Measurements from ENCODE around the gene UCK2.

UCK2 gene

GRCh38 chr1:165888552-165888920 is 61.1 kb downstream of the UCK2 start:
- no peak overlapping the region for H3K27ac ChIP-seq (ENCODE audit: low read length)
- H3K4me1 ChIP-seq (ENCODE audit: low read length): peaks cover 18% of the 10 kb centered on the region
- no peaks in the 10 kb centered on the region for H3K9me3 ChIP-seq (ENCODE audit: insufficient read depth, low read length)
- no peak overlapping the region for H3K9ac ChIP-seq (ENCODE audit: low read length)
- peaks cover 70% of the 10 kb centered on the region for H3K79me2 ChIP-seq (ENCODE audit: low read length)
- H3K4me3 ChIP-seq (ENCODE audit: low read length): no peak overlapping the region
- H2AFZ ChIP-seq (ENCODE audit: low read depth, low read length): no peak overlapping the region
- no peaks in the 10 kb centered on the region for H3K27me3 ChIP-seq (ENCODE audit: low read depth, low read length)
- TF ChIP-seq EZH2phosphoT487 (IDR thresholded peaks at IDR 0.05; ENCODE audit: low read depth) (no peak), CTCF (IDR thresholded peaks at IDR 0.05; ENCODE audit: low read depth, low read length) (no peak)
- H3K4me2 ChIP-seq (ENCODE audit: low read length): no peak overlapping the region
- H4K20me1 ChIP-seq (ENCODE audit: insufficient read depth, low read length): peaks cover 58% of the 10 kb centered on the region
- peaks cover 29% of the 10 kb centered on the region for H3K36me3 ChIP-seq (replicated peaks; ENCODE audit: low read depth, low read length)

- no peak overlapping the region for H3K4me2 ChIP-seq (ENCODE audit: low read length)
- H3K4me1 ChIP-seq (ENCODE audit: low read length): peaks cover under 1% of the 10 kb centered on the region
- H3K79me2 ChIP-seq (ENCODE audit: low read length): peaks cover 49% of the 10 kb centered on the region
- H3K9ac ChIP-seq (ENCODE audit: low read length): no peak overlapping the region
- H3K27ac ChIP-seq (ENCODE audit: low read length): no peak overlapping the region
- H4K20me1 ChIP-seq (ENCODE audit: insufficient read depth, low read length): peaks cover 38% of the 10 kb centered on the region
- H3K36me3 ChIP-seq (replicated peaks; ENCODE audit: low read depth, low read length): peaks cover 48% of the 10 kb centered on the region
- no peaks in the 10 kb centered on the region for H3K9me3 ChIP-seq (ENCODE audit: insufficient read depth, low read length)
- H3K4me3 ChIP-seq (ENCODE audit: low read length): no peak overlapping the region
- no peak overlapping the region for H2AFZ ChIP-seq (ENCODE audit: low read depth, low read length)
- no peaks in the 10 kb centered on the region for H3K27me3 ChIP-seq (ENCODE audit: low read depth, low read length)
- TF ChIP-seq CTCF (IDR thresholded peaks at IDR 0.05; ENCODE audit: low read depth, low read length) (no peak), EZH2phosphoT487 (IDR thresholded peaks at IDR 0.05; ENCODE audit: low read depth) (no peak)
Measured at GRCh38 chr1:165890684-165891083, 63.3 kb downstream of the UCK2 start.

- Histone ChIP-seq H2AFZ (ENCODE audit: low read depth, low read length) (no peak overlapping the region), H3K4me1 (ENCODE audit: low read length) (no peaks in the 10 kb centered on the region), H3K9me3 (ENCODE audit: insufficient read depth, low read length) (no peaks in the 10 kb centered on the region), H3K36me3 (replicated peaks; ENCODE audit: low read depth, low read length) (peaks cover 53% of the 10 kb centered on the region), H3K27ac (ENCODE audit: low read length) (no peak overlapping the region), H3K27me3 (ENCODE audit: low read depth, low read length) (no peaks in the 10 kb centered on the region), H3K9ac (ENCODE audit: low read length) (no peak overlapping the region), H4K20me1 (ENCODE audit: insufficient read depth, low read length) (peaks cover 33% of the 10 kb centered on the region), H3K4me3 (ENCODE audit: low read length) (no peak overlapping the region), H3K4me2 (ENCODE audit: low read length) (no peak overlapping the region), H3K79me2 (ENCODE audit: low read length) (peaks cover 43% of the 10 kb centered on the region)
- TF ChIP-seq CTCF (IDR thresholded peaks at IDR 0.05; ENCODE audit: low read depth, low read length) (no peak), EZH2phosphoT487 (IDR thresholded peaks at IDR 0.05; ENCODE audit: low read depth) (no peak)
Measured at GRCh38 chr1:165891111-165891860, 63.9 kb downstream of the UCK2 start.

GRCh38 chr1:165892935-165893334 is 65.5 kb downstream of the UCK2 start:
- H2AFZ ChIP-seq (ENCODE audit: low read depth, low read length): no peak overlapping the region
- H3K9me3 ChIP-seq (ENCODE audit: insufficient read depth, low read length): no peaks in the 10 kb centered on the region
- no peak overlapping the region for H3K4me2 ChIP-seq (ENCODE audit: low read length)
- TF ChIP-seq CTCF (IDR thresholded peaks at IDR 0.05; ENCODE audit: low read depth, low read length) (no peak), EZH2phosphoT487 (IDR thresholded peaks at IDR 0.05; ENCODE audit: low read depth) (no peak)
- no peak overlapping the region for H3K9ac ChIP-seq (ENCODE audit: low read length)
- H3K27me3 ChIP-seq (ENCODE audit: low read depth, low read length): no peaks in the 10 kb centered on the region
- H3K4me3 ChIP-seq (ENCODE audit: low read length): no peak overlapping the region
- peaks cover 27% of the 10 kb centered on the region for H3K79me2 ChIP-seq (ENCODE audit: low read length)
- H3K4me1 ChIP-seq (ENCODE audit: low read length): no peaks in the 10 kb centered on the region
- H4K20me1 ChIP-seq (ENCODE audit: insufficient read depth, low read length): peaks cover 23% of the 10 kb centered on the region; the same call in 1 of the 2 replicates
- H3K36me3 ChIP-seq (replicated peaks; ENCODE audit: low read depth, low read length): peaks cover 62% of the 10 kb centered on the region
- H3K27ac ChIP-seq (ENCODE audit: low read length): no peak overlapping the region
